Activated CD8-positive, alpha-beta T cell treated with anti-CD3 and anti-CD28 coated beads, Interleukin-2, amount 10 ng/mL, durations not matched to agents 7 days and 5 days (primary cell): ENCODE results near the gene PXDN. TPM values are rescaled to one million over a fixed set of nuclear protein-coding genes. Genes with fewer than 3 reads are reported as not detected.

ENCODE experiments used
- ATAC-seq: fragments of 150-1000 bp; cut with Tn5 transposase; one replicate; pipeline ENCODE4 v1.10.0; 2021; ENCODE audit warnings: moderate library complexity
- CTCF ChIA-PET: fragments of 350-600 bp; sonication (Branson Sonifier 250); formaldehyde crosslinking; loops from one replicate; lab custom pipeline; 2021; ENCODE audit warnings: antibody characterized with exemption; lab: Charles Lee
- POLR2A ChIA-PET: fragments of 350-600 bp; sonication (Branson Sonifier 250); formaldehyde crosslinking; loops from one replicate; lab custom pipeline; 2021; ENCODE audit warnings: antibody characterized with exemption; lab: Charles Lee
- DNase-seq: peaks from one replicate; pipeline ENCODE4 v3.0.0-alpha.2; 2020
- H3K27ac Mint-ChIP-seq: one replicate; pipeline ENCODE4 v1.8.0; 2021; ENCODE audit warnings: mild to moderate bottlenecking, mixed read lengths
- H3K27me3 Mint-ChIP-seq: one replicate; pipeline ENCODE4 v1.8.0; 2021; ENCODE audit warnings: low read depth, mixed read lengths
- H3K36me3 Mint-ChIP-seq: one replicate; pipeline ENCODE4 v1.8.0; 2021; ENCODE audit warnings: low read depth, mixed read lengths
- H3K4me1 Mint-ChIP-seq: one replicate; pipeline ENCODE4 v1.8.0; 2021; ENCODE audit warnings: low read depth, mixed read lengths
- H3K4me3 Mint-ChIP-seq: one replicate; pipeline ENCODE4 v1.8.0; 2021; ENCODE audit warnings: mild to moderate bottlenecking, mixed read lengths
- H3K9me3 Mint-ChIP-seq: one replicate; pipeline ENCODE4 v1.8.0; 2022; ENCODE audit warnings: mixed read lengths; ENCODE audit not compliant: insufficient read depth
- total RNA-seq, 2 experiments: library from RNA; stranded (reverse); gene quantifications; one replicate each; pipeline ENCODE4 v1.2.3, GENCODE V29; 2021

The PXDN gene
- total RNA-seq, 2 experiments from 2014 or later: 0.26 to 0.92 TPM

GRCh38 chr2:1586251-1586922 lies 157.9 kb downstream of the PXDN start:
- Mint-ChIP-seq H3K27me3 (no peaks in the 10 kb centered on the region), H3K27ac (no peak overlapping the region), H3K4me3 (no peak overlapping the region), H3K9me3 (no peaks in the 10 kb centered on the region), H3K36me3 (no peaks in the 10 kb centered on the region), H3K4me1 (no peaks in the 10 kb centered on the region)
- ChIA-PET CTCF (no interaction called here), POLR2A (no interaction called here)
- DNase-seq: no peak
- no peak for ATAC-seq

- H3K4me3 Mint-ChIP-seq: no peak overlapping the region
Measured at GRCh38 chr2:1585635-1586034, 158.7 kb downstream of the PXDN start.

GRCh38 chr2:1584691-1585485 lies 159.4 kb downstream of the PXDN start:
- POLR2A ChIA-PET: no interaction called here
- H3K4me3 Mint-ChIP-seq: no peak overlapping the region
- no peak for DNase-seq

More at GRCh38 chr2:1585635-1586034, 158.7 kb downstream of the PXDN start:
- H3K27me3 Mint-ChIP-seq: no peaks in the 10 kb centered on the region
- ChIA-PET POLR2A (no interaction called here), CTCF (no interaction called here)
- DNase-seq: no peak
- no peak overlapping the region for H3K27ac Mint-ChIP-seq
- no peaks in the 10 kb centered on the region for H3K36me3 Mint-ChIP-seq
- H3K4me1 Mint-ChIP-seq: no peaks in the 10 kb centered on the region
- H3K9me3 Mint-ChIP-seq: no peaks in the 10 kb centered on the region
- ATAC-seq: no peak

GRCh38 chr2:1584051-1584531 lies 160.2 kb downstream of the PXDN start:
- Mint-ChIP-seq H3K27me3 (peaks cover 2% of the 10 kb centered on the region), H3K4me1 (no peaks in the 10 kb centered on the region), H3K4me3 (no peak overlapping the region), H3K9me3 (no peaks in the 10 kb centered on the region), H3K36me3 (no peaks in the 10 kb centered on the region), H3K27ac (no peak overlapping the region)
- no peak for DNase-seq
- ChIA-PET CTCF (no interaction called here), POLR2A (no interaction called here)
- no peak for ATAC-seq

More at GRCh38 chr2:1584691-1585485, 159.4 kb downstream of the PXDN start:
- Mint-ChIP-seq H3K9me3 (no peaks in the 10 kb centered on the region), H3K27ac (no peak overlapping the region), H3K4me1 (no peaks in the 10 kb centered on the region), H3K27me3 (no peaks in the 10 kb centered on the region), H3K36me3 (no peaks in the 10 kb centered on the region)
- ATAC-seq: no peak
- CTCF ChIA-PET: no interaction called here

DNA sequence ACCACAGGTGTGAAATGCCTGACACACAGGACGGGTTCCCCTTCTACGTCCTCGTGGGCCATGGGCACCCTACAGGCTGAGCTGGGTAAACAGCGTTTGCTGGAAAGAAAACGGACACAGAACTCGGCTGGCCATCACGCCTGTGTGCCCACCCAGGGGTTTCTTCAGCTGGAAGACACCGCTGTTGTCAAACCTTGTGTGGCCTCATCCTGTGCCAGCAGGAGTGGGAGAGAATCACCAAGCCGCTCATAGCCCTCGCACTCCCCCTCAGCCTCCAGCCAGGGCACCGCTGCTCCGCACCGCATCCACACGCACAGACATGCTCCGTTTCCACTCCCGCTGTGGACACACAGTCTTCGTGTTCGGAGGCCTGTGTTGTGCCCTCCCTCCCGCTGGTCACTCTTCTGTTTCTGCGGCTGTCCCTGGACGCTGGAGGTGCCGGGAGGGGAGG lies 161.4 kb downstream of the PXDN start:
- no peak for DNase-seq
- Mint-ChIP-seq H3K27me3 (peaks cover 3% of the 10 kb centered on the region), H3K4me1 (no peaks in the 10 kb centered on the region), H3K27ac (no peak overlapping the region), H3K4me3 (no peak overlapping the region), H3K36me3 (no peaks in the 10 kb centered on the region), H3K9me3 (no peaks in the 10 kb centered on the region)
- ChIA-PET POLR2A (no interaction called here), CTCF (no interaction called here)
- no peak for ATAC-seq

DNA sequence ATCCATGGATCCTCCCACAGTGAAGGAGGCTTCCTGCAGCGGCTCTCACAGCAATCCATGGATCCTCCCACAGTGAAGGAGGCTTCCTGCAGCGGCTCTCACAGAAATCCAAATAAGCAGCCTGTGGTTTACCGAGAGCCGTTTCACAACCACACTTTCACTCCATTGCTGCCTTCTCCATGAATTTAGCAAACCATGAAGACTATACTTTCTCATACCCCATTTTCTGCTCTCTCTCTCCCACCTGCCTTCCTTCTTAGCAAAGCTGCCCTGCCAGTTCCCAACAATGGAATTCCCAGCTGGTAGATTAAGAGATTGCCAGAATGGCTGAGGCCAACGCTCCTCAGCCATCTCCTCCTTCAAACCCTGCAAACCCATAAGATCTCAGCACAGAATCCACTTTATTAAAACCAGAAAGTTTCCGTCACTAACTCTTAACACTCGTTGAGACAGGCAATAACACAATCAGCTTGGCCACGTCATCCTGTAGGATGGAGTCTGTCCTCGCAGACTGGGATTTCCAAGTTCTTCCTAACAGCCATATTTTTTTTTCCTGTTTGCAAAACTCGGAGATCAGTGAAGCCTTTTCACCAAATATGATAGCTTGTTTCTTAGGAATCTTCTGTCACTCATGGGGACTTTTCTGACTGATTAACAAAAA lies 162.2 kb downstream of the PXDN start:
- no peak overlapping the region for H3K4me3 Mint-ChIP-seq

More for the DNA sequence above, 162.2 kb downstream of the PXDN start:
- peaks cover 5% of the 10 kb centered on the region for H3K27me3 Mint-ChIP-seq
- no peak overlapping the region for H3K27ac Mint-ChIP-seq
- DNase-seq: no peak
- no peaks in the 10 kb centered on the region for H3K36me3 Mint-ChIP-seq
- no peaks in the 10 kb centered on the region for H3K4me1 Mint-ChIP-seq
- H3K9me3 Mint-ChIP-seq: no peaks in the 10 kb centered on the region
- ChIA-PET CTCF (no interaction called here), POLR2A (no interaction called here)
- no peak for ATAC-seq
